SK-N-SH (cell line): ENCODE data around the gene DBH.

Experiments used
- CHD2 ChIP-seq: fragments of 150-350 bp; IDR thresholded peaks from 2 replicates; pipeline ENCODE4 v1.6.1; 2018; ENCODE audit warnings: low read length; ENCODE audit not compliant: partially characterized antibody
- NRF1 ChIP-seq: IDR thresholded peaks from 2 replicates; pipeline ENCODE4 v1.6.1; 2012; ENCODE audit warnings: low read depth, mild to moderate bottlenecking, low read length
- POLR2AphosphoS5 ChIP-seq: IDR thresholded peaks from 2 replicates; pipeline ENCODE4 v1.6.1; 2012; ENCODE audit warnings: low read depth, low read length
- SMC3 ChIP-seq: IDR thresholded peaks from 2 replicates; pipeline ENCODE4 v1.6.1; 2012; ENCODE audit warnings: low read depth, low read length, improper control_type of control experiment
- YY1 ChIP-seq: IDR thresholded peaks from 2 replicates; pipeline ENCODE4 v1.4.0; 2012; ENCODE audit warnings: low read depth, mild to moderate bottlenecking
- TF ChIP-seq, protein P1 (sequence below): fragments of 200-600 bp; sonication (generic); IDR thresholded peaks from 2 replicates; pipeline ENCODE4 v1.6.1; 2017; ENCODE audit warnings: antibody characterized with exemption, mild to moderate bottlenecking, moderate library complexity
- TF ChIP-seq, protein P2 (sequence below): fragments of 150-350 bp; IDR thresholded peaks from 2 replicates; pipeline ENCODE4 v1.6.1; 2016; ENCODE audit warnings: mild to moderate bottlenecking, low read depth, low read length
- TF ChIP-seq, protein P3 (sequence below): fragments of 150-350 bp; IDR thresholded peaks from 2 replicates; pipeline ENCODE4 v1.6.1; 2017; ENCODE audit warnings: antibody characterized with exemption, low read length, low read depth, borderline replicate concordance
- TF ChIP-seq, protein P4 (sequence below): IDR thresholded peaks from 2 replicates; pipeline ENCODE4 v1.4.0; 2012; ENCODE audit warnings: low read depth, borderline replicate concordance

DNA sequence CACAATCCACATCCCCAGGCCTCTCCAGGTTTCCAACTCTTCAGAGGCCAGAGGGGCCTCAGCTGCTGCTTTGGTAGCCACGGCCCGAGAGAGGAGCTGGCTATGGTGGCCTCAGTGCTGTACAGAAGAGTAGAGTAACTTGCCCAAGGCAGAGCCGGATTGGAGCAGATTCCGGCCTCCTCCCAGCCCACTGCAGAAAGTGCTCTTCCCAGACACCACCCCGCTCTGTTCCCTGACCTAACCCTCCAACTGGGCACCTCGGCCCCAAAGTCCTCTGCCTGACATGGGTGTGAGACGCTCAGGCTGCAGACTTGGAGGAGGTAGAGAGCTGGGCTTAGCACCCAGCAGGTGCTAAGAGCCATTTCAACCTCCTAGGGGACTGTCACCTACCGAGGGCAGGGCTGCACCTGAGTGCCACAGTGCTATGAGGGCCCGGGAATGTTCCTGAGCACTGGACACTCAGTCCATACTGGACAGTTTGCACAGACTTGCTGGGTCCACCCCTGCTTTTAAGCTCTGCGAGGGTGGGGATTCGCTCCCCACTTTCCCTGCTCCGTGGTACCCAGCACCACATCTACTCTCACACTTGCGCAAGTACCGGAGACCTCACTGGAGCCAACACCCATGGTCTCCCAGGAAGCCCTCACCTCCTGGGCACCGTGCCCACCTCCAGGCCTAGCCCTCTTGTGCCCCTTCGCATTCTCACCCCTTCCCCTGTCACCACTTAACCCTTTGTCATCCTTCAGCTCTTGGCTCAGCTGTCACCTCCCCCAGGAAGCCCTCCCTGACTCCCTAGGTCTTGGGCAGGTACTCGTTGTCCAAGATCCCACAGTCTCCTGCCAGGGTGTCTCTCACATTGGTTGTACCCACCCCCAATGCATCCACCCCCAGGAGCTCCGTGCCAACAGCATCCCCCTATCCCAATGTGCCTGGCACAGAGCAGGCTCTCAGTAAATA is 49.8 kb downstream of the DBH start:
- TF ChIP-seq, protein P1, sequence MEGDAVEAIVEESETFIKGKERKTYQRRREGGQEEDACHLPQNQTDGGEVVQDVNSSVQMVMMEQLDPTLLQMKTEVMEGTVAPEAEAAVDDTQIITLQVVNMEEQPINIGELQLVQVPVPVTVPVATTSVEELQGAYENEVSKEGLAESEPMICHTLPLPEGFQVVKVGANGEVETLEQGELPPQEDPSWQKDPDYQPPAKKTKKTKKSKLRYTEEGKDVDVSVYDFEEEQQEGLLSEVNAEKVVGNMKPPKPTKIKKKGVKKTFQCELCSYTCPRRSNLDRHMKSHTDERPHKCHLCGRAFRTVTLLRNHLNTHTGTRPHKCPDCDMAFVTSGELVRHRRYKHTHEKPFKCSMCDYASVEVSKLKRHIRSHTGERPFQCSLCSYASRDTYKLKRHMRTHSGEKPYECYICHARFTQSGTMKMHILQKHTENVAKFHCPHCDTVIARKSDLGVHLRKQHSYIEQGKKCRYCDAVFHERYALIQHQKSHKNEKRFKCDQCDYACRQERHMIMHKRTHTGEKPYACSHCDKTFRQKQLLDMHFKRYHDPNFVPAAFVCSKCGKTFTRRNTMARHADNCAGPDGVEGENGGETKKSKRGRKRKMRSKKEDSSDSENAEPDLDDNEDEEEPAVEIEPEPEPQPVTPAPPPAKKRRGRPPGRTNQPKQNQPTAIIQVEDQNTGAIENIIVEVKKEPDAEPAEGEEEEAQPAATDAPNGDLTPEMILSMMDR = no peak
- TF ChIP-seq POLR2AphosphoS5 (no peak), YY1 (no peak), CHD2 (no peak), SMC3 (no peak), NRF1 (no peak)
- TF ChIP-seq, protein P2, sequence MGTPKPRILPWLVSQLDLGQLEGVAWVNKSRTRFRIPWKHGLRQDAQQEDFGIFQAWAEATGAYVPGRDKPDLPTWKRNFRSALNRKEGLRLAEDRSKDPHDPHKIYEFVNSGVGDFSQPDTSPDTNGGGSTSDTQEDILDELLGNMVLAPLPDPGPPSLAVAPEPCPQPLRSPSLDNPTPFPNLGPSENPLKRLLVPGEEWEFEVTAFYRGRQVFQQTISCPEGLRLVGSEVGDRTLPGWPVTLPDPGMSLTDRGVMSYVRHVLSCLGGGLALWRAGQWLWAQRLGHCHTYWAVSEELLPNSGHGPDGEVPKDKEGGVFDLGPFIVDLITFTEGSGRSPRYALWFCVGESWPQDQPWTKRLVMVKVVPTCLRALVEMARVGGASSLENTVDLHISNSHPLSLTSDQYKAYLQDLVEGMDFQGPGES = no peak
- TF ChIP-seq, protein P3, sequence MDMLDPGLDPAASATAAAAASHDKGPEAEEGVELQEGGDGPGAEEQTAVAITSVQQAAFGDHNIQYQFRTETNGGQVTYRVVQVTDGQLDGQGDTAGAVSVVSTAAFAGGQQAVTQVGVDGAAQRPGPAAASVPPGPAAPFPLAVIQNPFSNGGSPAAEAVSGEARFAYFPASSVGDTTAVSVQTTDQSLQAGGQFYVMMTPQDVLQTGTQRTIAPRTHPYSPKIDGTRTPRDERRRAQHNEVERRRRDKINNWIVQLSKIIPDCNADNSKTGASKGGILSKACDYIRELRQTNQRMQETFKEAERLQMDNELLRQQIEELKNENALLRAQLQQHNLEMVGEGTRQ = no peak
- TF ChIP-seq, protein P4, sequence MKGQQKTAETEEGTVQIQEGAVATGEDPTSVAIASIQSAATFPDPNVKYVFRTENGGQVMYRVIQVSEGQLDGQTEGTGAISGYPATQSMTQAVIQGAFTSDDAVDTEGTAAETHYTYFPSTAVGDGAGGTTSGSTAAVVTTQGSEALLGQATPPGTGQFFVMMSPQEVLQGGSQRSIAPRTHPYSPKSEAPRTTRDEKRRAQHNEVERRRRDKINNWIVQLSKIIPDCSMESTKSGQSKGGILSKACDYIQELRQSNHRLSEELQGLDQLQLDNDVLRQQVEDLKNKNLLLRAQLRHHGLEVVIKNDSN = no peak
